ENCODE data around the gene FRMD4A. TPM values are rescaled to one million over a fixed set of nuclear protein-coding genes. Genes with fewer than 3 reads are reported as not detected.

Gene FRMD4A
- total RNA-seq, 2 experiments from 2014 or later, result 0.17 TPM; not detected in 1

GRCh38 chr10:13792006-13792405, 538.7 kb downstream of the FRMD4A start:
- DNase-seq (ENCODE audit: low spot score), result no peak
- CTCF ChIA-PET (ENCODE audit: unreplicated experiment), result no interaction called here
- peaks cover 37% of the 10 kb centered on the region for H3K4me1 ChIP-seq (ENCODE audit: insufficient read depth, low read length, poor library complexity, severe bottlenecking)

GRCh38 chr10:13791483-13791882, 539.2 kb downstream of the FRMD4A start:
- DNase-seq (ENCODE audit: low spot score), result no peak
- Histone ChIP-seq H3K9me2 (ENCODE audit: insufficient read depth, low read length) (no peaks in the 10 kb centered on the region), H3K4me3 (ENCODE audit: low read depth, low read length, poor library complexity, severe bottlenecking) (no peak overlapping the region), H3K79me2 (ENCODE audit: insufficient read depth, low read depth, low read length) (no peaks in the 10 kb centered on the region), H4K20me1 (ENCODE audit: insufficient read depth, low read length) (no peaks in the 10 kb centered on the region), H3K27ac (ENCODE audit: low read depth, low read length, poor library complexity, severe bottlenecking) (no peak overlapping the region), H3K4me2 (ENCODE audit: low read length) (no peak overlapping the region), H3K9me3 (ENCODE audit: low read length) (no peaks in the 10 kb centered on the region), H3K36me3 (ENCODE audit: insufficient read depth, low read length) (no peaks in the 10 kb centered on the region), H3K4me1 (ENCODE audit: insufficient read depth, low read length, poor library complexity, severe bottlenecking) (peaks cover 42% of the 10 kb centered on the region), H2AFZ (ENCODE audit: low read length) (no peak overlapping the region)
- TF ChIP-seq CTCF (conservative IDR thresholded peaks at IDR 0.05; ENCODE audit: low read length), result no peak
- BruUV-seq (replicated peaks), result no TSS peak
- intact Hi-C loops (cut with micrococcal nuclease; ENCODE audit: unreplicated experiment), result no loop called here
- CTCF ChIA-PET (ENCODE audit: unreplicated experiment), result no interaction called here
- POLR2A ChIA-PET, result no interaction called here

More at GRCh38 chr10:13792006-13792405, 538.7 kb downstream of the FRMD4A start:
- Histone ChIP-seq H3K36me3 (ENCODE audit: insufficient read depth, low read length) (no peaks in the 10 kb centered on the region), H3K9me2 (ENCODE audit: insufficient read depth, low read length) (no peaks in the 10 kb centered on the region), H3K4me3 (ENCODE audit: low read depth, low read length, poor library complexity, severe bottlenecking) (no peak overlapping the region), H4K20me1 (ENCODE audit: insufficient read depth, low read length) (no peaks in the 10 kb centered on the region), H3K27ac (ENCODE audit: low read depth, low read length, poor library complexity, severe bottlenecking) (no peak overlapping the region), H3K79me2 (ENCODE audit: insufficient read depth, low read depth, low read length) (no peaks in the 10 kb centered on the region), H2AFZ (ENCODE audit: low read length) (no peak overlapping the region), H3K4me2 (ENCODE audit: low read length) (no peak overlapping the region), H3K9me3 (ENCODE audit: low read length) (no peaks in the 10 kb centered on the region)
- no TSS peak for BruUV-seq (replicated peaks)
- POLR2A ChIA-PET, result no interaction called here
- no peak for TF ChIP-seq EZH2phosphoT487 (IDR thresholded peaks at IDR 0.05; ENCODE audit: borderline replicate concordance, low read depth, low read length)
- no peak for TF ChIP-seq CTCF (conservative IDR thresholded peaks at IDR 0.05; ENCODE audit: low read length)
- intact Hi-C loops (cut with micrococcal nuclease; ENCODE audit: unreplicated experiment), result no loop called here

- POLR2A ChIA-PET, result interaction anchor here (0.8 kb wide), 1 partner anchor 406 kb away, joined by 3 read pairs; no protein-coding TSS in a partner anchor
- CTCF ChIA-PET (ENCODE audit: unreplicated experiment), result no interaction called here
- peaks cover 31% of the 10 kb centered on the region for H3K4me1 ChIP-seq (ENCODE audit: insufficient read depth, low read length, poor library complexity, severe bottlenecking)
Observed at GRCh38 chr10:13790196-13790595, 540.5 kb downstream of the FRMD4A start.

More at GRCh38 chr10:13790196-13790595, 540.5 kb downstream of the FRMD4A start:
- H3K79me2 ChIP-seq (ENCODE audit: insufficient read depth, low read depth, low read length), result no peaks in the 10 kb centered on the region
- H3K36me3 ChIP-seq (ENCODE audit: insufficient read depth, low read length), result no peaks in the 10 kb centered on the region
- no peaks in the 10 kb centered on the region for H3K9me2 ChIP-seq (ENCODE audit: insufficient read depth, low read length)
- BruUV-seq (replicated peaks), result no TSS peak
- no peak overlapping the region for H3K4me2 ChIP-seq (ENCODE audit: low read length)
- no peaks in the 10 kb centered on the region for H3K9me3 ChIP-seq (ENCODE audit: low read length)
- no peaks in the 10 kb centered on the region for H4K20me1 ChIP-seq (ENCODE audit: insufficient read depth, low read length)
- no peak overlapping the region for H3K4me3 ChIP-seq (ENCODE audit: low read depth, low read length, poor library complexity, severe bottlenecking)
- intact Hi-C loops (cut with micrococcal nuclease; ENCODE audit: unreplicated experiment), result no loop called here
- H2AFZ ChIP-seq (ENCODE audit: low read length), result no peak overlapping the region
- DNase-seq (ENCODE audit: low spot score), result no peak
- H3K27ac ChIP-seq (ENCODE audit: low read depth, low read length, poor library complexity, severe bottlenecking), result no peak overlapping the region
- TF ChIP-seq EZH2phosphoT487 (IDR thresholded peaks at IDR 0.05; ENCODE audit: borderline replicate concordance, low read depth, low read length) (no peak), CTCF (conservative IDR thresholded peaks at IDR 0.05; ENCODE audit: low read length) (no peak)
